Measurements from ENCODE around the gene RIPOR2. TPM values are rescaled to one million over a fixed set of nuclear protein-coding genes. Genes with fewer than 3 reads are reported as not detected.

The RIPOR2 gene
- polyA plus RNA-seq, 3 donors: 154 to 181 (median 179) TPM

DNA sequence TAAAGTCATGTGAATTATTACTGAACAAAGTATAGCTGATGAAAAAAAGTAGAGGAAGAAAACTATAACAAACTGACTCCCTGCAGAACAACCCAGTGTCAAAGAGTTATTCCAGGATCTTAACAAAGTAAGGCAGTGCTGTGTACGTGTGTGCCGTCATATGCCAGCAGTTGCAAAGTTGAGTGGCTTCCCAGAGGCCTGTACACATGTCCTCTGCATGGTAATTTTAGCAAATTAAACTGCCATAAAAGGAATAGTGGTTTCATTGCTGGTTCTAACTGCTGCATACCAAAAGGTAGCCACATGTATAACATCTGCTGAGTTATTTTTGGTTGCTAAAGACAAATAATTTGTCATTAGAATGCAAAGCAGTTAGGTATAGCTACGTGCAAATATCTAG, 44.8 kb downstream of the RIPOR2 start:
- intact Hi-C loops (cut with micrococcal nuclease): no loop called here
- peaks cover 100% of the 10 kb centered on the region for H4K20me1 ChIP-seq (ENCODE audit: insufficient read depth, low read length)
- H3K79me2 ChIP-seq (ENCODE audit: insufficient read depth, low read length): peaks cover 98% of the 10 kb centered on the region
- H3K27ac Mint-ChIP-seq: peak overlapping the region in 1 of 7 donors; percentile 74
- peaks cover 0 to under 1% (median 0%) of the 10 kb centered on the region in 3 donors for H3K27me3 Mint-ChIP-seq (ENCODE audit: low read depth in 3 of 3)
- DNase-seq: no peak
- peaks cover 19 to 63% of the 10 kb centered on the region in 2 donors for H3K36me3 ChIP-seq (replicated peaks in 1 of 2; ENCODE audit: control insufficient read depth in 1 of 2, insufficient read depth in 2 of 2, low read length in 2 of 2)
- H3K4me1 Mint-ChIP-seq: peaks cover 28% of the 10 kb centered on the region
- H3K9me3 Mint-ChIP-seq: no peaks in the 10 kb centered on the region
- H3K4me2 ChIP-seq (replicated peaks; ENCODE audit: extremely low read depth, low read length, poor library complexity, severe bottlenecking): no peak overlapping the region
- peaks cover 49 to 59% of the 10 kb centered on the region in 2 donors for H3K36me3 Mint-ChIP-seq
- TF ChIP-seq CTCF (IDR thresholded peaks at IDR 0.05): no peak
- no peak overlapping the region for H3K4me3 ChIP-seq (replicated peaks in 1 of 3; ENCODE audit: low read depth in 2 of 3, low read length in 3 of 3)
- no peaks in the 10 kb centered on the region for H3K4me1 ChIP-seq (ENCODE audit: control insufficient read depth in 1 of 2, insufficient read depth in 2 of 2, low read length in 2 of 2)
- H3K27me3 ChIP-seq (ENCODE audit: control insufficient read depth in 2 of 2, insufficient read depth in 2 of 2, low read length in 2 of 2): no peaks in the 10 kb centered on the region
- no peak overlapping the region for H3K4me3 Mint-ChIP-seq
- H2AFZ ChIP-seq (ENCODE audit: insufficient read depth, low read depth, low read length, poor library complexity, severe bottlenecking): no peak overlapping the region
- H3K27ac ChIP-seq (ENCODE audit: low read depth in 1 of 2, low read length in 2 of 2): peak overlapping the region in 1 of 2 donors; percentile 54
- no peak overlapping the region for H3K9ac ChIP-seq (ENCODE audit: insufficient read depth, low read length, poor library complexity, severe bottlenecking)
- WGBS (ENCODE audit: insufficient coverage): 87% methylated on average over 2 of the region's 3 CpGs
- H3K9me3 ChIP-seq (replicated peaks in 1 of 2; ENCODE audit: control insufficient read depth in 1 of 2, insufficient read depth in 1 of 2, low read length in 2 of 2): no peaks in the 10 kb centered on the region

GRCh38 chr6:24890471-24890870, 45.3 kb downstream of the RIPOR2 start:
- peaks cover 100% of the 10 kb centered on the region for H4K20me1 ChIP-seq (ENCODE audit: insufficient read depth, low read length)
- no peak overlapping the region for H3K4me3 Mint-ChIP-seq
- H3K4me1 Mint-ChIP-seq: peaks cover 30% of the 10 kb centered on the region
- H3K9me3 ChIP-seq (replicated peaks in 1 of 2; ENCODE audit: control insufficient read depth in 1 of 2, insufficient read depth in 1 of 2, low read length in 2 of 2): no peaks in the 10 kb centered on the region
- H3K9me3 Mint-ChIP-seq: no peaks in the 10 kb centered on the region
- TF ChIP-seq CTCF (IDR thresholded peaks at IDR 0.05): no peak
- no peaks in the 10 kb centered on the region for H3K4me1 ChIP-seq (ENCODE audit: control insufficient read depth in 1 of 2, insufficient read depth in 2 of 2, low read length in 2 of 2)
- H3K27me3 ChIP-seq (ENCODE audit: control insufficient read depth in 2 of 2, insufficient read depth in 2 of 2, low read length in 2 of 2): no peaks in the 10 kb centered on the region
- peaks cover 17 to 66% of the 10 kb centered on the region in 2 donors for H3K36me3 ChIP-seq (replicated peaks in 1 of 2; ENCODE audit: control insufficient read depth in 1 of 2, insufficient read depth in 2 of 2, low read length in 2 of 2)
- peaks cover 49 to 57% of the 10 kb centered on the region in 2 donors for H3K36me3 Mint-ChIP-seq
- WGBS (ENCODE audit: insufficient coverage): no CpG with 5 or more reads among the region's 1 CpG
- H3K27ac ChIP-seq (ENCODE audit: low read depth in 1 of 2, low read length in 2 of 2): peak overlapping the region in 1 of 2 donors; percentile 54
- DNase-seq: no peak
- H3K4me3 ChIP-seq (replicated peaks in 1 of 3; ENCODE audit: low read depth in 2 of 3, low read length in 3 of 3): no peak overlapping the region
- intact Hi-C loops (cut with micrococcal nuclease): no loop called here
- H3K4me2 ChIP-seq (replicated peaks; ENCODE audit: extremely low read depth, low read length, poor library complexity, severe bottlenecking): no peak overlapping the region
- H2AFZ ChIP-seq (ENCODE audit: insufficient read depth, low read depth, low read length, poor library complexity, severe bottlenecking): no peak overlapping the region
- H3K79me2 ChIP-seq (ENCODE audit: insufficient read depth, low read length): peaks cover 100% of the 10 kb centered on the region
- peaks cover 0 to 1% (median 0%) of the 10 kb centered on the region in 3 donors for H3K27me3 Mint-ChIP-seq (ENCODE audit: low read depth in 3 of 3)
- H3K27ac Mint-ChIP-seq: peak overlapping the region in 2 of 7 donors; percentile 74 to 78
- no peak overlapping the region for H3K9ac ChIP-seq (ENCODE audit: insufficient read depth, low read length, poor library complexity, severe bottlenecking)

Data from CD14-positive monocyte (primary cell).